ENCODE results near the gene DMD.
"Not testable (repeated sequence)": the region's sequence is repeated elsewhere in the genome, so short reads cannot be mapped to it uniquely, and the experiment has no call there.

The DMD gene

GRCh38 chrX:32246675-32247074 lies 964.7 kb downstream of the DMD start:
- in situ Hi-C loops (cut with HindIII; ENCODE audit: low pct_ligation_motif_present, low sequenced_read_pairs); H3K27ac ChIP-seq; H3K36me3 ChIP-seq (replicated peaks); H3K4me3 ChIP-seq (ENCODE audit: low read depth, low read length); H3K27me3 ChIP-seq (replicated peaks): not testable (repeated sequence)
- peak; percentile 58 for TF ChIP-seq CTCF (IDR thresholded peaks at IDR 0.05; ENCODE audit: low read depth, low read length, missing control alignments)
- DNase-seq, result peak; percentile 40

GRCh38 chrX:32195611-32196010 lies 1015.7 kb downstream of the DMD start:
- DNase-seq, result no peak
- Histone ChIP-seq H3K27me3 (replicated peaks) (no peaks in the 10 kb centered on the region), H3K4me3 (ENCODE audit: low read depth, low read length) (no peak overlapping the region), H3K27ac (no peak overlapping the region), H3K36me3 (replicated peaks) (no peaks in the 10 kb centered on the region)
- in situ Hi-C loops (cut with HindIII; ENCODE audit: low pct_ligation_motif_present, low sequenced_read_pairs), result no loop called here
- no peak for TF ChIP-seq CTCF (IDR thresholded peaks at IDR 0.05; ENCODE audit: low read depth, low read length, missing control alignments)

GRCh38 chrX:32191316-32191715 lies 1020.0 kb downstream of the DMD start:
- Histone ChIP-seq H3K4me3 (ENCODE audit: low read depth, low read length) (no peak overlapping the region), H3K27ac (no peak overlapping the region), H3K36me3 (replicated peaks) (no peaks in the 10 kb centered on the region), H3K27me3 (replicated peaks) (no peaks in the 10 kb centered on the region)
- no peak for TF ChIP-seq CTCF (IDR thresholded peaks at IDR 0.05; ENCODE audit: low read depth, low read length, missing control alignments)
- no peak for DNase-seq
- in situ Hi-C loops (cut with HindIII; ENCODE audit: low pct_ligation_motif_present, low sequenced_read_pairs), result no loop called here

GRCh38 chrX:32185160-32185559 lies 1026.2 kb downstream of the DMD start:
- H3K4me3 ChIP-seq (ENCODE audit: low read depth, low read length), result no peak overlapping the region
- no peak for TF ChIP-seq CTCF (IDR thresholded peaks at IDR 0.05; ENCODE audit: low read depth, low read length, missing control alignments)
- no peak for DNase-seq
- H3K36me3 ChIP-seq (replicated peaks), result no peaks in the 10 kb centered on the region
- no peaks in the 10 kb centered on the region for H3K27me3 ChIP-seq (replicated peaks)
- no peak overlapping the region for H3K27ac ChIP-seq
- in situ Hi-C loops (cut with HindIII; ENCODE audit: low pct_ligation_motif_present, low sequenced_read_pairs), result no loop called here

- Histone ChIP-seq H3K27ac (no peak overlapping the region), H3K4me3 (ENCODE audit: low read depth, low read length) (no peak overlapping the region), H3K36me3 (replicated peaks) (no peaks in the 10 kb centered on the region), H3K27me3 (replicated peaks) (no peaks in the 10 kb centered on the region)
- no peak for DNase-seq
- in situ Hi-C loops (cut with HindIII; ENCODE audit: low pct_ligation_motif_present, low sequenced_read_pairs), result no loop called here
- no peak for TF ChIP-seq CTCF (IDR thresholded peaks at IDR 0.05; ENCODE audit: low read depth, low read length, missing control alignments)
These were observed 1028.3 kb downstream of the DMD start for GRCh38 chrX:32183066-32183465.

- no peak for TF ChIP-seq CTCF (IDR thresholded peaks at IDR 0.05; ENCODE audit: low read depth, low read length, missing control alignments)
- H3K27ac ChIP-seq, result no peak overlapping the region
- H3K4me3 ChIP-seq (ENCODE audit: low read depth, low read length), result no peak overlapping the region
- DNase-seq, result no peak
- in situ Hi-C loops (cut with HindIII; ENCODE audit: low pct_ligation_motif_present, low sequenced_read_pairs), result no loop called here
- no peaks in the 10 kb centered on the region for H3K27me3 ChIP-seq (replicated peaks)
- H3K36me3 ChIP-seq (replicated peaks), result no peaks in the 10 kb centered on the region
These were observed 1034.8 kb downstream of the DMD start for GRCh38 chrX:32176510-32176909.

Data from brain microvascular endothelial cell (primary cell).